GM12874 (cell line): Measurements from ENCODE around the gene HPSE2.

Experiments
- CTCF ChIP-seq: IDR thresholded peaks from 2 replicates; pipeline ENCODE4 v1.5.1; 2011; ENCODE audit warnings: low read depth, mild to moderate bottlenecking, control low read depth, low read length, moderate library complexity; ENCODE audit not compliant: insufficient read depth

The HPSE2 gene

GRCh38 chr10:98925651-98926050 lies 310.0 kb downstream of the HPSE2 start:
- no peak for TF ChIP-seq CTCF

GRCh38 chr10:98924526-98924925 lies 311.1 kb downstream of the HPSE2 start:
- no peak for TF ChIP-seq CTCF

- no peak for TF ChIP-seq CTCF
Measured at GRCh38 chr10:98921316-98921715, 314.3 kb downstream of the HPSE2 start.

- no peak for TF ChIP-seq CTCF
Measured at GRCh38 chr10:98920807-98921206, 314.8 kb downstream of the HPSE2 start.

GRCh38 chr10:98920360-98920759 lies 315.3 kb downstream of the HPSE2 start:
- no peak for TF ChIP-seq CTCF

GRCh38 chr10:98919899-98920298 lies 315.8 kb downstream of the HPSE2 start:
- TF ChIP-seq CTCF: no peak

- no peak for TF ChIP-seq CTCF
Measured at GRCh38 chr10:98917828-98918227, 317.8 kb downstream of the HPSE2 start.
